HL-60 (cell line): ENCODE results near the gene FTCD.

Experiments used
- GABPA ChIP-seq: IDR thresholded peaks from 2 replicates; pipeline ENCODE4 v1.6.1; 2012; ENCODE audit warnings: low read depth
- POLR2AphosphoS5 ChIP-seq: IDR thresholded peaks from 2 replicates; pipeline ENCODE4 v1.6.1; 2012; ENCODE audit warnings: low read depth
- SPI1 ChIP-seq: IDR thresholded peaks from 2 replicates; pipeline ENCODE4 v1.6.1; 2012; ENCODE audit warnings: low read depth, mild to moderate bottlenecking, borderline replicate concordance
- TF ChIP-seq, protein P1 (sequence below): IDR thresholded peaks from one replicate; pipeline ENCODE4 v1.5.1; 2011; ENCODE audit warnings: low read length, control low read depth, inconsistent platforms; ENCODE audit not compliant: insufficient read depth
- TF ChIP-seq, protein P2 (sequence below): IDR thresholded peaks from 2 replicates; pipeline ENCODE4 v1.6.1; 2012; ENCODE audit warnings: low read depth; ENCODE audit not compliant: insufficient replicate concordance

DNA sequence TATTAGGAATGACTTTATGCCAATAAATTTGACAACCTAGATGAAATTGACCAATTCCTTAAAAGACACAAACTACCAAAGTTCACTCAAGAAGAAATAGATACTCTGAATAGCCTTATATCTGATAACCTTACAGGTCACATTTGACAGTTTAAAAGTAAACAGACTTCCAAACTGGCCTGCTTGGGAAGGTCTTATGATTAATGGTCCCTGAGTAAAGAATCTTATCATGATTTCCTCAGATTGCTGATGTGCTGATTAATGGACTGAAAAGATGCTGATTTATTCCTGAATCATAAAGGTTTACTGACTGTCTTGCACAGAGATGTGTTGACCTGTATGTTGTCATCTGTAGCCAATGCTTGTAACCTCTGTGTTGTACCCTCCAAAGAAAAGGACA lies 9.7 kb upstream of the FTCD start:
- TF ChIP-seq, protein P1, sequence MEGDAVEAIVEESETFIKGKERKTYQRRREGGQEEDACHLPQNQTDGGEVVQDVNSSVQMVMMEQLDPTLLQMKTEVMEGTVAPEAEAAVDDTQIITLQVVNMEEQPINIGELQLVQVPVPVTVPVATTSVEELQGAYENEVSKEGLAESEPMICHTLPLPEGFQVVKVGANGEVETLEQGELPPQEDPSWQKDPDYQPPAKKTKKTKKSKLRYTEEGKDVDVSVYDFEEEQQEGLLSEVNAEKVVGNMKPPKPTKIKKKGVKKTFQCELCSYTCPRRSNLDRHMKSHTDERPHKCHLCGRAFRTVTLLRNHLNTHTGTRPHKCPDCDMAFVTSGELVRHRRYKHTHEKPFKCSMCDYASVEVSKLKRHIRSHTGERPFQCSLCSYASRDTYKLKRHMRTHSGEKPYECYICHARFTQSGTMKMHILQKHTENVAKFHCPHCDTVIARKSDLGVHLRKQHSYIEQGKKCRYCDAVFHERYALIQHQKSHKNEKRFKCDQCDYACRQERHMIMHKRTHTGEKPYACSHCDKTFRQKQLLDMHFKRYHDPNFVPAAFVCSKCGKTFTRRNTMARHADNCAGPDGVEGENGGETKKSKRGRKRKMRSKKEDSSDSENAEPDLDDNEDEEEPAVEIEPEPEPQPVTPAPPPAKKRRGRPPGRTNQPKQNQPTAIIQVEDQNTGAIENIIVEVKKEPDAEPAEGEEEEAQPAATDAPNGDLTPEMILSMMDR: no peak
- TF ChIP-seq, protein P2, sequence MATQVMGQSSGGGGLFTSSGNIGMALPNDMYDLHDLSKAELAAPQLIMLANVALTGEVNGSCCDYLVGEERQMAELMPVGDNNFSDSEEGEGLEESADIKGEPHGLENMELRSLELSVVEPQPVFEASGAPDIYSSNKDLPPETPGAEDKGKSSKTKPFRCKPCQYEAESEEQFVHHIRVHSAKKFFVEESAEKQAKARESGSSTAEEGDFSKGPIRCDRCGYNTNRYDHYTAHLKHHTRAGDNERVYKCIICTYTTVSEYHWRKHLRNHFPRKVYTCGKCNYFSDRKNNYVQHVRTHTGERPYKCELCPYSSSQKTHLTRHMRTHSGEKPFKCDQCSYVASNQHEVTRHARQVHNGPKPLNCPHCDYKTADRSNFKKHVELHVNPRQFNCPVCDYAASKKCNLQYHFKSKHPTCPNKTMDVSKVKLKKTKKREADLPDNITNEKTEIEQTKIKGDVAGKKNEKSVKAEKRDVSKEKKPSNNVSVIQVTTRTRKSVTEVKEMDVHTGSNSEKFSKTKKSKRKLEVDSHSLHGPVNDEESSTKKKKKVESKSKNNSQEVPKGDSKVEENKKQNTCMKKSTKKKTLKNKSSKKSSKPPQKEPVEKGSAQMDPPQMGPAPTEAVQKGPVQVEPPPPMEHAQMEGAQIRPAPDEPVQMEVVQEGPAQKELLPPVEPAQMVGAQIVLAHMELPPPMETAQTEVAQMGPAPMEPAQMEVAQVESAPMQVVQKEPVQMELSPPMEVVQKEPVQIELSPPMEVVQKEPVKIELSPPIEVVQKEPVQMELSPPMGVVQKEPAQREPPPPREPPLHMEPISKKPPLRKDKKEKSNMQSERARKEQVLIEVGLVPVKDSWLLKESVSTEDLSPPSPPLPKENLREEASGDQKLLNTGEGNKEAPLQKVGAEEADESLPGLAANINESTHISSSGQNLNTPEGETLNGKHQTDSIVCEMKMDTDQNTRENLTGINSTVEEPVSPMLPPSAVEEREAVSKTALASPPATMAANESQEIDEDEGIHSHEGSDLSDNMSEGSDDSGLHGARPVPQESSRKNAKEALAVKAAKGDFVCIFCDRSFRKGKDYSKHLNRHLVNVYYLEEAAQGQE: no peak
- TF ChIP-seq POLR2AphosphoS5: no peak
- no peak for TF ChIP-seq GABPA
- no peak for TF ChIP-seq SPI1
